Suprapubic skin (tissue), 4 donors: ENCODE results near the gene VPS45. TPM values are rescaled to one million over a fixed set of nuclear protein-coding genes. Genes with fewer than 3 reads are reported as not detected.

Experiments
- DNase-seq, 2 donors: peaks; one replicate each; pipeline ENCODE4 v3.0.0-alpha.2; 2019; ENCODE audit warnings: low spot score in 2 of 2
- H3K27ac ChIP-seq: fragments of 200-600 bp; sonication (generic); one replicate; pipeline ENCODE4 v1.5.1; 2019
- H3K27me3 ChIP-seq: fragments of 200-600 bp; sonication (generic); one replicate; pipeline ENCODE4 v1.5.1; 2019
- H3K36me3 ChIP-seq: fragments of 200-600 bp; sonication (generic); one replicate; pipeline ENCODE4 v1.5.1; 2019
- H3K4me1 ChIP-seq: fragments of 200-600 bp; sonication (generic); one replicate; pipeline ENCODE4 v1.5.1; 2019
- H3K4me3 ChIP-seq: fragments of 200-600 bp; sonication (generic); one replicate; pipeline ENCODE4 v1.5.1; 2019; ENCODE audit warnings: mild to moderate bottlenecking
- H3K9me3 ChIP-seq: fragments of 200-600 bp; sonication (generic); one replicate; pipeline ENCODE4 v1.5.1; 2019
- CTCF ChIP-seq, 2 donors: fragments of 200-600 bp in 1 of 2; fragments of 450-650 bp in 1 of 2; sonication (generic) in 1 of 2; IDR thresholded peaks; one replicate each; pipeline ENCODE4 v1.5.1; 2016 to 2019; ENCODE audit warnings: antibody characterized with exemption in 2 of 2, mild to moderate bottlenecking in 1 of 2, moderate library complexity in 1 of 2
- EP300 ChIP-seq: sonication (generic); formaldehyde crosslinking; IDR thresholded peaks from one replicate; pipeline ENCODE4 v1.6.1; 2017; ENCODE audit warnings: antibody characterized with exemption
- POLR2A ChIP-seq, 2 donors: fragments of 450-650 bp; IDR thresholded peaks; one replicate each; pipeline ENCODE4 v1.6.1; 2017; ENCODE audit warnings: antibody characterized with exemption in 2 of 2, mild to moderate bottlenecking in 2 of 2, moderate library complexity in 2 of 2
- POLR2AphosphoS5 ChIP-seq, 3 donors: sonication (generic); formaldehyde crosslinking; IDR thresholded peaks; one replicate each; pipeline ENCODE4 v1.6.1; 2017; ENCODE audit warnings: antibody characterized with exemption in 3 of 3
- WGBS: methylation state at CpG from one replicate; pipeline ENCODE4 v1.1.5; 2018; 5-methylcytosine and 5-hydroxymethylcytosine counted together
- total RNA-seq, 4 donors: library from RNA; depleted of rRNA; stranded (reverse); fragments of >200 nt; gene quantifications; one replicate each; pipeline ENCODE4 v1.1.0, GENCODE V29; 2016

The VPS45 gene
- total RNA-seq, 4 donors from 2014 or later: 23.8 to 67.4 (median 34.2) TPM

- H3K4me3 ChIP-seq: no peak overlapping the region
- no peak overlapping the region for H3K27ac ChIP-seq
- no peaks in the 10 kb centered on the region for H3K4me1 ChIP-seq
- no peak for DNase-seq
- no peaks in the 10 kb centered on the region for H3K27me3 ChIP-seq
- WGBS: 88% methylated on average over 3 of the region's 3 CpGs
- no peaks in the 10 kb centered on the region for H3K36me3 ChIP-seq
- no peaks in the 10 kb centered on the region for H3K9me3 ChIP-seq
- TF ChIP-seq CTCF (IDR thresholded peaks at IDR 0.05) (no peak), EP300 (no peak), POLR2AphosphoS5 (IDR thresholded peaks at IDR 0.05) (no peak), POLR2A (IDR thresholded peaks at IDR 0.05) (no peak)
Observed at GRCh38 chr1:150176593-150176992, 109.0 kb downstream of the VPS45 start.

- DNase-seq: no peak
- Histone ChIP-seq H3K27me3 (no peaks in the 10 kb centered on the region), H3K4me1 (no peaks in the 10 kb centered on the region), H3K27ac (no peak overlapping the region), H3K9me3 (no peaks in the 10 kb centered on the region), H3K4me3 (no peak overlapping the region), H3K36me3 (no peaks in the 10 kb centered on the region)
- TF ChIP-seq POLR2A (IDR thresholded peaks at IDR 0.05): no peak
- no peak for TF ChIP-seq POLR2AphosphoS5 (IDR thresholded peaks at IDR 0.05)
- TF ChIP-seq CTCF (IDR thresholded peaks at IDR 0.05): no peak
- no peak for TF ChIP-seq EP300
Observed at GRCh38 chr1:150178548-150178947, 111.0 kb downstream of the VPS45 start.

GRCh38 chr1:150179867-150180266, 112.3 kb downstream of the VPS45 start:
- no peak for TF ChIP-seq EP300
- TF ChIP-seq POLR2A (IDR thresholded peaks at IDR 0.05): no peak
- no peak for TF ChIP-seq CTCF (IDR thresholded peaks at IDR 0.05)
- TF ChIP-seq POLR2AphosphoS5 (IDR thresholded peaks at IDR 0.05): no peak
- no peak overlapping the region for H3K4me3 ChIP-seq
- H3K4me1 ChIP-seq: no peaks in the 10 kb centered on the region
- no peaks in the 10 kb centered on the region for H3K36me3 ChIP-seq
- 95% methylated on average over 7 of the region's 7 CpGs for WGBS
- no peak overlapping the region for H3K27ac ChIP-seq
- no peaks in the 10 kb centered on the region for H3K9me3 ChIP-seq
- no peaks in the 10 kb centered on the region for H3K27me3 ChIP-seq
- peak in 1 of 2 donors; percentile 11 for DNase-seq

- WGBS: 59% methylated on average over 5 of the region's 5 CpGs
- Histone ChIP-seq H3K4me3 (no peak overlapping the region), H3K36me3 (no peaks in the 10 kb centered on the region), H3K27me3 (no peaks in the 10 kb centered on the region), H3K9me3 (no peaks in the 10 kb centered on the region), H3K27ac (no peak overlapping the region), H3K4me1 (no peaks in the 10 kb centered on the region)
- peak in 1 of 2 donors; percentile 15 for DNase-seq
- no peak for TF ChIP-seq POLR2A (IDR thresholded peaks at IDR 0.05)
- no peak for TF ChIP-seq EP300
- TF ChIP-seq CTCF (IDR thresholded peaks at IDR 0.05): no peak
- TF ChIP-seq POLR2AphosphoS5 (IDR thresholded peaks at IDR 0.05): no peak
Observed at GRCh38 chr1:150180474-150180873, 112.9 kb downstream of the VPS45 start.

GRCh38 chr1:150182247-150182646, 114.7 kb downstream of the VPS45 start:
- H3K27me3 ChIP-seq: no peaks in the 10 kb centered on the region
- H3K4me3 ChIP-seq: no peak overlapping the region
- WGBS: 81% methylated on average over 11 of the region's 11 CpGs
- H3K9me3 ChIP-seq: no peaks in the 10 kb centered on the region
- no peak overlapping the region for H3K27ac ChIP-seq
- no peak for TF ChIP-seq EP300
- TF ChIP-seq POLR2A (IDR thresholded peaks at IDR 0.05): no peak
- no peak for TF ChIP-seq POLR2AphosphoS5 (IDR thresholded peaks at IDR 0.05)
- no peak for TF ChIP-seq CTCF (IDR thresholded peaks at IDR 0.05)
- no peaks in the 10 kb centered on the region for H3K36me3 ChIP-seq
- peak in 1 of 2 donors; percentile 20 for DNase-seq
- peaks cover 6% of the 10 kb centered on the region for H3K4me1 ChIP-seq
